ENCODE results near the gene ZNF555.

DNA sequence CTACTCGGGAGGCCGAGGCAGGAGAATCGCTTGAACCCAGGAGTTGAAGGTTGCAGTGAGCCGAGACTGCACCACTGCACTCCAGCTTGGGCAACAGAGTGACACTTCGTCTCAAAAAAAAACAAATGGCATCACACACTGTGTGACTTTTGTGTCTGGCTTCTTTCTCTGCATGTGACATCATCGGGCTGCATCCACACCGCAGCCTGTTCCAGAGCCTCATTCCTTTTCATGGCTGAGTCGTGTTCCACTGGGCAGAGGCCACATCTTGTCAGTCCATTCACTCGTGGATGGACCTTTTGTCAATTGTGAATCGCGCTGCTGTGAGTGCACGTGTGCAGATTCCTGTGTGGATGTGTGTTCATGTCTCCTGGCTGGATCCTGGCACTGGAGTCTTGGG lies 47.7 kb upstream of the ZNF555 start:
- no peak for TF ChIP-seq POLR2AphosphoS5 (IDR thresholded peaks at IDR 0.05)
- TF ChIP-seq, protein P1, sequence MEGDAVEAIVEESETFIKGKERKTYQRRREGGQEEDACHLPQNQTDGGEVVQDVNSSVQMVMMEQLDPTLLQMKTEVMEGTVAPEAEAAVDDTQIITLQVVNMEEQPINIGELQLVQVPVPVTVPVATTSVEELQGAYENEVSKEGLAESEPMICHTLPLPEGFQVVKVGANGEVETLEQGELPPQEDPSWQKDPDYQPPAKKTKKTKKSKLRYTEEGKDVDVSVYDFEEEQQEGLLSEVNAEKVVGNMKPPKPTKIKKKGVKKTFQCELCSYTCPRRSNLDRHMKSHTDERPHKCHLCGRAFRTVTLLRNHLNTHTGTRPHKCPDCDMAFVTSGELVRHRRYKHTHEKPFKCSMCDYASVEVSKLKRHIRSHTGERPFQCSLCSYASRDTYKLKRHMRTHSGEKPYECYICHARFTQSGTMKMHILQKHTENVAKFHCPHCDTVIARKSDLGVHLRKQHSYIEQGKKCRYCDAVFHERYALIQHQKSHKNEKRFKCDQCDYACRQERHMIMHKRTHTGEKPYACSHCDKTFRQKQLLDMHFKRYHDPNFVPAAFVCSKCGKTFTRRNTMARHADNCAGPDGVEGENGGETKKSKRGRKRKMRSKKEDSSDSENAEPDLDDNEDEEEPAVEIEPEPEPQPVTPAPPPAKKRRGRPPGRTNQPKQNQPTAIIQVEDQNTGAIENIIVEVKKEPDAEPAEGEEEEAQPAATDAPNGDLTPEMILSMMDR (IDR thresholded peaks at IDR 0.05): no peak

Data from sigmoid colon (tissue), 4 donors.